GM19395 (cell line): ENCODE results near the gene PGBD5.

Experiments used
- ATAC-seq: cut with Tn5 transposase; IDR thresholded peaks from one replicate; pipeline ENCODE4 v1.9.1; 2021; ENCODE audit warnings: mild to moderate bottlenecking, moderate library complexity; ENCODE audit not compliant: unreplicated experiment

PGBD5 gene

DNA sequence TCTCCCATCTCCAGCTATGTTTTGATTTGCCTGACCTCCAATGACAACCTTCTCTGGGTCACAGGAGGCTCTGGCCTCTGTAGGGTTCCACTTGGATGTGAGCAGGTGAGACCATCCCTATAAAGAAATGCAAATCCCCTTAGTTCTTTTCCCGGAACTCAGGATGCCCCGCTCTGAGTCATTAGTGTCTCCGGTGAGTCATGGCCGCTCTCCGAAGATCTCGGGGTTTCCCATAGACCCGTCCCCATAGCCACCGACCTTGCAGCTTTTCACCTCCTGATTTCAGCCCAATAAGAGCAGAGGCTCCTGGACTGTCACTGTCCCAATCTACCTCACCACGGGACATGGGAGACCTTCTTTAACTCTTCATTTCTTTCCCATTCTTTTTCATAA lies 98.2 kb downstream of the PGBD5 start:
- ATAC-seq = no peak

- ATAC-seq = no peak
These were observed 98.9 kb downstream of the PGBD5 start for GRCh38 chr1:230326971-230327891.

DNA sequence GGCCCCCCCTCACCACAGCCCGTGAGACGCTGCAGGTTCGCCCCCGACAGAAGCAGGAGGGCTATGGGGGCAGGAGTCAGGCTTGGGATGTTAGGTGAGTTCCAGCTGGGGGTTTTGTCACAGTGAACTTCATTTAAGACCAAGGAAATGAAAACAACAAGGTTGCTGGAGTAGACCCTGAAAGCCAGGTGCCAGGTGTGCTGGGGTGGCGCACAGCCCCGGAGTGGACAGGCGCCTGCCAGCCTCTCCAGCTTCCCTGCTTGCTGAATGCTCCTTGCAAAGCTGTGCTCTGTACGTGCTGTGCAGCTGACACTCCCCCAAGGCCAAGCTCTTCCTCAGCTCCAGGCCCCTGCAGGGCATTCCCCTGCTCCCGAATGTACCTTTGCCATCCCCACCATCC lies 102.4 kb downstream of the PGBD5 start:
- no peak for ATAC-seq

DNA sequence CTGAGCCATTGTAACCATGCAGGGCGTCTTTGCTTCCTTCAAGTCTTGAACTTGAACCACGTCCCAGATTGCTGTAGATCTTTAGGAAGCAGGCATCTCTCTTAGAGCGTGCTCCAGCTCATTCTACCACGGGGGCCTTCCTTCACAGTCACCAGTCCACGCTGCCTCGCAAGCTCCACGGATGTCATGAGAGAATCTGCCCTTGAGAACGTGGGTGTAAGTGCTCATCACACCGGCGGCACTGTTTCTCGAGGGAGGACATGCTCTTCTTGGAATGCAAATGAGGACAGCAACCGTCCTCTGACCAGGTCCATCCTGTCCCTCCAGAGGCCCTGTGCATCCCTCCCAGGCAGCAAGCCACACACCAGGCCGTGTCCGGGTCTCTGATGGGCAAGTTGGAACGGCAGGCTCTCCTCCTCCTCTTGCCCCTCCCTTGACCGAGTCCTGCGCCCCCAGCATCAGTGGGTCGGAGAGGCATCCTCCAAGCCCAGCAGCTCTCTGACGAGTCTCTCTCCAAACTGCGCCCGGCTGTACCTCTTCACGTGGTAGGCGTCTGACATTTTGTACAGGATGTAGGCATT lies 103.1 kb downstream of the PGBD5 start:
- no peak for ATAC-seq

GRCh38 chr1:230322421-230322756 lies 103.7 kb downstream of the PGBD5 start:
- no peak for ATAC-seq

DNA sequence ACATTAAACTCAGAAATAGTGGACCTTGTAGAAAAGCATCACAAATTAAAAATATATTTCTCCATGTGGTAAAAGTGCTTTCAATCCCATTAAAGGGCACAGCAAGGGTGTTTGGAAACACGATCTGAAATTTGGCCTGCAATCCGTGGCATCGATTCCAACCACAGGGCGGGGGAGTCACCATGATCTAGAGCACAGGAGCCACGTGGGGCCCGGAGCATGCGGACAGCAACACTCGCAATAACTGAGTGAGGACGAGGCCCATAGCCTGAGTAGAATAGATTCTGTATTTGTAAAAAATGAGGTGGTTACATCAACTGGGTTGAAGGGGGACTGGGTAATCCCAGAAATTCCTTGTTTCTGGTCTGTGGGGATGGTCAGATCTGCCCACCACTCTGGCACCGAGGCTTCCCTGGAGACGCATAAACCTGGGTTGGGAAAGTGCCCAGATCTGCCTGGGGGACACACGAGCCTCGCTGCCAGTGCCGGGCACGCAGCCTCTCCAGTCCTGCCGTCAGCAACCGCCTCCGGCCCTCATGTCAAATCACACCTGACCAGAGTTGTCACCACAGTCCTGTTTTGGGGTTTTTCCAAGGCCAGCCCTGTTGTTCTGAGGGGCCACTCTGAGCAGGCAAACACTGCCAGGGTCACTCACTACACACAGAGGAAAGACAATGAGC lies 104.3 kb downstream of the PGBD5 start:
- ATAC-seq = no peak

GRCh38 chr1:230321341-230321740 lies 104.8 kb downstream of the PGBD5 start:
- no peak for ATAC-seq

GRCh38 chr1:230320804-230321203 lies 105.3 kb downstream of the PGBD5 start:
- no peak for ATAC-seq

DNA sequence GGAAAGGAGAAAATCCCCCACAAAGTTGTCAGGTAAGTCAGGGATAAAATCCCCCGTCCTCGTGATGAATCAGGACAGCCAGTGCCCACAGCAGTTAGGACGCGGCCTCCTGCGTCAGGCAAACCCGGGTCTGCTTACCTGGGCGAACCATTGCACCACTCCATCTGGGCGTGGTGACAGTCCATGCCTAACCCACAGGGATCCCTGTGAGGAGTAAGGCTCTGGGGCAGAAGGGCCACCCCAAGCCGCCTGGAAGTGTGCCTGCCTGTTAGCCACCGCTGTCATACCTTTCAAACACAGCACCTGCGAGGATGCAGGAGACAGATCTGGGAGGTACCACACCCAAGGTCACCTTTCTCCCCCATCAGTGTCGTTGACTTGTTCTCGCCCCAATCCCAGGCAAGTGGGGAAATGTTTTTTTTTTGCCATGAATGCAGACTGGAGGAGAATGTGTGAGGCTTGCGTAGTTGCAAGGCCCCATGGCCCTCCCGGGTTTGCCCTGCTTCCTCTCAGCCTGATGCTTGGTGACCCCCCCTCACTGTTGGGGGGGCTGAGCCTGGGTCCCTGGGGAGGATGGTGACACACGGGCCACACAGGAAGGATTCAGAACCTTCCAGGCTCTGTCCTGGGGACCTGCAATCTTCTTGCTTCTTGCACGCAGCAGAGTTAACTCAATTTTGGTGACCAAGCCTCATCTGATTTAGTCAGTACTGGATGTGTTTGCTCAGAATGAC lies 107.0 kb downstream of the PGBD5 start:
- ATAC-seq = no peak

GRCh38 chr1:230317823-230318819 lies 108.0 kb downstream of the PGBD5 start:
- ATAC-seq = no peak

DNA sequence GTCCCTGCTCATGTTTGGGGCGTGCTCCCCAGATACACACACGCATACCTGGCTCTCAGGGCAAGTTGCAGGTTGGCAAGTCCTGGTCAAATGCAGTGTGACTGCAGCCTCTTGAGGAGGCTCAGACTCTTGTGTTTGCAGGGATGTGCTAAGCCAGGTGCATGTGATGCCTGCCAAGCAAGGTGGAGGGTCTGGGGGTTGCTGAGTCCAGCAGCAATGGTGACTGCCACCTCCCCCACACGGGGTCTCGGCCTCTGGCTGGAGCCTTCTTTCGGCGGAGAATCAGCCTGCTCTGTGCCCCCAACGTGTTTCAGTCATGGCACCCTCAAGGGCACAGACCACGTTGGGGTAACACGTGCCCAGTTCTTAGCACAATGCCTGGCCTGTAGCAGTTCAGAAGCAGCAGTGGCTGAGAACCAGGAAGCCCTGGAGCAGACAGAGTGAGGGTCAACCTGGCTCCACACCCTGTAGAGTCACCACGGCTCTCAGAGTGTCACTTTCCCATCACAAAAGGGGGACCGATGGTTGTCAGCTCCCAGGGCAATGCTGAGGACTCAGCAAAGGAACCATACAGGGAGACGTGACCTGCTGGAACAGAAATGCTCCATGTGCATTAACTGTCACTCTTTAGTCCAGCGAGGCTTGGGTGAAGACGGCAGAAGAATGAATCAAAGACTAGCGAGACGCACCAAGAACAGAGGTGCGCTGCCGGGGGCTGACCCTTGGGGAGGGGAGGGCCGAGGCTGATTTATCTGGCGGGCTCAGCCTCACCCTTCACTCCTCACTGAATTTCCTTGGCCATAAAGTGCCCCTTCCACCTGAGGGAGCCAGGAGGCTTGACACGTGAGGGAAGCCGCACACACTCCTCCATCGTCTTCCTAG lies 109.0 kb downstream of the PGBD5 start:
- ATAC-seq = no peak

- no peak for ATAC-seq
These were observed 111.0 kb downstream of the PGBD5 start for GRCh38 chr1:230315099-230315498.

GRCh38 chr1:230314142-230314470 lies 112.0 kb downstream of the PGBD5 start:
- ATAC-seq = no peak

GRCh38 chr1:230313453-230314141 lies 112.5 kb downstream of the PGBD5 start:
- ATAC-seq = no peak

- ATAC-seq = no peak
These were observed 113.5 kb downstream of the PGBD5 start for GRCh38 chr1:230312676-230313075.

GRCh38 chr1:230310381-230311163 lies 115.6 kb downstream of the PGBD5 start:
- ATAC-seq = peak; percentile 67

GRCh38 chr1:230309646-230310177 lies 116.4 kb downstream of the PGBD5 start:
- ATAC-seq = no peak

GRCh38 chr1:230308821-230309220 lies 117.3 kb downstream of the PGBD5 start:
- ATAC-seq = no peak
